HEK293T (cell line): ENCODE results near the gene SRRT.

Source experiments
- BHLHE40 ChIP-seq: fragments of 450-650 bp; IDR thresholded peaks from 2 replicates; pipeline ENCODE4 v1.6.1; 2016; ENCODE audit warnings: mild to moderate bottlenecking, moderate library complexity, borderline replicate concordance
- CTBP1 ChIP-seq: fragments of 450-650 bp; IDR thresholded peaks from 2 replicates; pipeline ENCODE4 v1.6.1; 2016; ENCODE audit warnings: borderline replicate concordance
- FOXA1 ChIP-seq: fragments of 450-650 bp; IDR thresholded peaks from 2 replicates; pipeline ENCODE4 v1.6.1; 2016; ENCODE audit warnings: mild to moderate bottlenecking
- HDGF ChIP-seq: fragments of 450-650 bp; IDR thresholded peaks from 2 replicates; pipeline ENCODE4 v1.6.1; 2017; ENCODE audit warnings: antibody characterized with exemption, borderline replicate concordance
- LEF1 ChIP-seq: fragments of 450-650 bp; IDR thresholded peaks from 2 replicates; pipeline ENCODE4 v1.6.1; 2017; ENCODE audit warnings: mild to moderate bottlenecking, borderline replicate concordance
- SP1 ChIP-seq: fragments of 450-650 bp; IDR thresholded peaks from 2 replicates; pipeline ENCODE4 v1.6.1; 2017
- SUZ12 ChIP-seq: fragments of 450-650 bp; IDR thresholded peaks from 2 replicates; pipeline ENCODE4 v1.6.1; 2016; ENCODE audit warnings: mild to moderate bottlenecking
- ZNF384 ChIP-seq: fragments of 450-650 bp; IDR thresholded peaks from 2 replicates; pipeline ENCODE4 v1.6.1; 2016

- TF ChIP-seq BHLHE40 (no peak), FOXA1 (no peak), ZNF384 (no peak), HDGF (no peak), CTBP1 (no peak), SP1 (no peak), SUZ12 (no peak), LEF1 (no peak)
Observed at GRCh38 chr7:100888988-100889750, 14.3 kb downstream of the SRRT start, which contains the start of gene UFSP1.
